ENCODE measurements around the gene CERS6. TPM values are rescaled to one million over a fixed set of nuclear protein-coding genes. Genes with fewer than 3 reads are reported as not detected.

The CERS6 gene
- total and polyA plus RNA-seq, 2 of the 8 experiments (the other 6 are each of a cell fraction or from before 2014, with no cell fraction given) = 6.8 to 28.2 TPM

DNA sequence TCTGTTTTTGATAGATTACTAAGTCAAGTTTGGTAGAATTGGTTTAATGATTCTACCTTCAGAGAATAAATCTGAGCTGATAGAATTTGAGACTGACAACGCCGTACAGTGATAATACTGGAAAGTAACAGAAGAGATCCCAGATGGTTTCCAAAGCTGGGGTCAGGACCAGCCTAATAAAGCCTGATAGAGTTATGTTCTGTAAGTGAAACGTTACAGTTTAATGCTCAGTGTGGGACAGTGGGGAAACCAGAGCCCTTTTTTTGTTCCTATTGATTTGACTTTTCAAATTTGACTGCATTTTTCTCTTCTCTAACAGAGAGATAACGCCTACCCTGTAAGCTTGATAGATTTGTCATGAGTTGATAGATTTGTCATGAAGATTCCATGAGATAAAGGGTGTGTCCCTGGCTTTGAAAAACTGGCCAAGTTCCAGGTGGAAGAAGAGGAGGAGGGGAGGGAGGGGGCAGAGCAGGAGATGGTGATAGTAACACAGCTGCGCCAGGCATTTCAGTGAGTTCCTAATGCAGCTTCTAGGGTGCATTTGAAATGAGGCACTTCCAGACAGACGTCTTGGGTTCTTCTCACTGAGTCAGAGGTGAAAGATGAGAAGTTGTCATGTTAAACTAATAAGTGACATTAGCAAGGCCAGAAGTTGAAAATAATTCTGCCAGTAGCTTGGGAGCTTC lies 65.1 kb downstream of the CERS6 start (continued):
- TF ChIP-seq ATF3 (IDR thresholded peaks at IDR 0.05; ENCODE audit: insufficient read depth, low read depth, low read length) (no peak), SIN3A (conservative IDR thresholded peaks at IDR 0.05 in 1 of 2, IDR thresholded peaks at IDR 0.05 in 1 of 2; ENCODE audit: low read depth in 1 of 2, low read length in 2 of 2) (no peak), EZH2 (IDR thresholded peaks at IDR 0.05; ENCODE audit: low read depth, low read length, severe bottlenecking) (no peak)
